Vagina (tissue), 2 donors: ENCODE results near the gene KAZN.

ENCODE experiments used
- POLR2A ChIP-seq, 2 donors: fragments of 450-650 bp; IDR thresholded peaks; one replicate each; pipeline ENCODE4 v1.6.1; 2017; ENCODE audit warnings: antibody characterized with exemption in 2 of 2, mild to moderate bottlenecking in 2 of 2, moderate library complexity in 2 of 2
- POLR2AphosphoS5 ChIP-seq, 2 donors: sonication (generic); formaldehyde crosslinking; IDR thresholded peaks; one replicate each; pipeline ENCODE4 v1.9.0; 2017; ENCODE audit warnings: antibody characterized with exemption in 2 of 2, mild to moderate bottlenecking in 2 of 2, low read depth in 1 of 2; ENCODE audit not compliant: insufficient read depth in 1 of 2

GRCh38 chr1:15043934-15044333, 445.4 kb downstream of the KAZN start:
- TF ChIP-seq POLR2AphosphoS5 (IDR thresholded peaks at IDR 0.05; ENCODE audit: insufficient read depth in 1 of 2, low read depth in 1 of 2) (no peak), POLR2A (IDR thresholded peaks at IDR 0.05) (no peak)
